Stimulated activated CD8-positive, alpha-beta memory T cell treated with anti-CD3 and anti-CD28 coated beads, Interleukin-12 subunit alpha, Interleukin-12 subunit beta, amount 100 ng/mL, for 24 hours (primary cell): ENCODE results near the gene FCRL6.
A peak's percentile ranks its signal among the peaks of the same experiment; 100 is the strongest.

Source experiments
- DNase-seq: peaks from one replicate; pipeline ENCODE4 v3.0.0-alpha.2; 2020; ENCODE audit errors: extremely low read depth

FCRL6 gene

GRCh38 chr1:159802111-159802510 lies at the start of gene FCRL6:
TSS of gene FCRL6 (plus strand) at chr1:159802360. CDS start at chr1:159802425, 65 bp downstream.
- no peak for DNase-seq

DNA sequence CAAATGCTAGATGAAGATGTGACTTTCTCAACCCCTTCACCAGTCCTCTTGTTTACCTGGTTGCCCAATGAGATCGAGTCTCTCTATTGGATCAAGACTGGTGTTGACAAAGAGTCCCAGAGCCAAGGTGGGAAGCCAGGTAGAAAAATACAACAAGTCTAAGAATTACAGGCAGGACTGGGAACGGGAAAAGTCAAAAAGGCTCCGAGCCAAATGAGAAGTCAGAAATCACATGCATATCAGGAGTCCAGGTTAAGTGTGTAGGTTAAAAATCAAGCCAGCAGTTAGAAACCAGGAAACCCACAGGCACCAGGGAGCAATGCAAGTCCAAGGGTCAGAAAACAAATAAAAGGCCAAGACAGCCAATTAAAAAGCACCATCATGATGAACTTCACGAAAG lies 48.8 kb upstream of the FCRL6 start:
- no peak for DNase-seq

GRCh38 chr1:159755451-159756007 lies 46.6 kb upstream of the FCRL6 start:
- DNase-seq: no peak

DNA sequence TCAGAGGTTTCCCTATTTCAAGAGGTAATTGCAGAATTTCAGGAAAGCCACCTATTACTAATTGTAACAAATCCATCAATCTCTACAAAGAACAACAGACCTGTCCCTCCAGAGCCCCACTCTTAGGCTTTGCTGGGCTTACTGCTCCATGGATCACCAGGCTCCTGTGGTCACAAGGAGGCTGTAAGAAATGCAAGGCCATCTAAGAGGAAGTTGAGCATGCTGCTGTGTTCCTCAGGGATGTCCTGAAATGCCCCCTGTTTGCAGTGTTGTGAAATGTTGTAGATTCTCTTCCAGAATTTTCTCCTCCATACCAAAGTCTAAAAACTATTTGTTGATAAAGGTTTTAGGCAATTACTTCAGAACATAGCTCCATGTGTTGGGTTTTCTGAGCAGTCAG lies 45.8 kb upstream of the FCRL6 start:
- DNase-seq: no peak

GRCh38 chr1:159763686-159764085 lies 38.5 kb upstream of the FCRL6 start:
- DNase-seq: no peak

DNA sequence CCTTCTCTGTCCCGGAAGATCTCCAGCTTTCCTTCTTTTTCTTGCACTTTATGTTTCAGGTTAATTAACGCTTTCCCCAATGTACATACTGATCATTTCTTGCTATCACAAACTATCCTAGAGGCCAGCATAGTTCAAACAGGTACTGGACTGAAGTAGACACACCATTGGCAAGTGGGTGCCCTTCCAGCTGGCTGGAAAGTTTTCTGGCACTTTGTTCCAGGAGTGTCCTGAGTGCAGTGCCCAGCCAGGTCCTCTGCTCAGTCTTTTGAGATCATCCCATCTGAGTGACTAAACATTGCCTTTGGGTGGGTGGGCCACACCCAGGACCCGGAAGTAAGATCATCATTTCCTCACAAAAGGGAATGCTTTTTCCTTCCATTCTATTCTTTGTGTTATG lies 36.4 kb upstream of the FCRL6 start:
- DNase-seq: no peak

DNA sequence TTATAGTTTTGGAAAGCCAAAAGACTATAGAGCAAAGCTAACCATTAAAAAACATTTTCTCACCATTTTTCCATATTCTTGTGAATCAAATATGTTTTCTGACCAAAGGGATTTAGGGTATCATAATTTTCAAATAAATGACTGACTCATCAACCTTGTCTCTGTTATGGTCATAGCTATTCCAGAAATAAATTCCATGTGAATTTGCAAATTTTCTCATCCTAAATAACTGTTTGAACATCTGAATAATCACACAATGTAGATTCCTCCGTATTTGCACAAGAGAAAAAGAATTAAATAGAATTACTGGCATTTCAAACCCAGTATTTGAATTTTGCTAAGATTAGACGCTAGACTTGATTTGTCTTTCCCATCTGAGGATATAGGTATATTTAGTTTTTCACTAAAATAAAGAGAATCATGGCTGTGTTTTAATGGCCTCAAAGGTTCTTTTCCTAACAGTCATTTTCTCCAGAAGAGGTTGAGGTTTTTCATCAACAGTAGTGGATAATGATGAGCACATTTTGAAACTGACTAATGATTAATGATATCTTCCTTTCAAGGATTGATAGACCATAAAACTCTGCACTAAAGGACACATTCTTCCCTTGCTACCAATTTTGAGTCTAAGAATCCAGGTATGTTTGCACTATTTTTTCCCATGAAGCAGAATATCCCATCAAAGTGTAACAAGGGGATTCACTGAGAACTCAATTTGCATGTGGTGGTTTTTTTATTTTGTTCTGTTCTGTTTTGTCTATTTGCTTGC lies 30.8 kb upstream of the FCRL6 start:
- DNase-seq: no peak

GRCh38 chr1:159774465-159774864 lies 27.7 kb upstream of the FCRL6 start:
- DNase-seq: no peak

DNA sequence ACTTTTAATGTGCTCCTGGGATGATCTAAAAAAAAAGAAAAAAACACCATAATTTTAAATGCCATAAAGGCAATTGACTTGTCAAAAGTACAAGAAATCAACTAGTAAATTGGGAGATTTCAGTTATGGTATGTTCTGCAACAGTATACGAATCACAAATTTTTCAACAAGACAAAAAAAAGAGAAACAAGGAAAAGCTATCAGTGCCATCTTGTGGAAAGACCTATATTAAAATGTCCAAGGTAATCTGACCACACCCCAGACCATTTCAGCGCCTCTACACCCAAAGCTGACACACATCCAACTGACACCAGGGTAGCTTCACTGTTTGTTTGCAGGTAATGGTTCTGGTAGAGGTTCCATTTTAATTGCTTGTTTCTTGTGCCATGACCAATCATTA lies 26.4 kb upstream of the FCRL6 start:
- no peak for DNase-seq

DNA sequence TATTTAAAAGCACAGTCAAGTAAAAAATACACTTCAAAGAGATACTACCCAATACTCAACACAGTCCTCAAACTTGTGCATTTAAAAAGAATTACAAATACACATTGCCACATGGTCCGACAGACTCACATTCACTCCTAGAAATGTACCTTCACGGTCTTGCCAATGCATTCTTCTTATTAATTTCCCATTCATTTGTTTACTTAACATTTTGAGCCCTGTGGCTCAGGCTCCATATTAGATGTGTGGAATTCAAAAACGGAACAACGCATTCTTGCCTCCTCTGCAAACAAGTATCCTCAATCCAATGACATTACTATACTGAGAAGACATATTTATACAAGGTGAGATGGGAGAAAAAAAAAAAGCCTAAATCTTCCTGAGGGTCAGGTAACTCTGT lies 23.9 kb upstream of the FCRL6 start:
- no peak for DNase-seq

DNA sequence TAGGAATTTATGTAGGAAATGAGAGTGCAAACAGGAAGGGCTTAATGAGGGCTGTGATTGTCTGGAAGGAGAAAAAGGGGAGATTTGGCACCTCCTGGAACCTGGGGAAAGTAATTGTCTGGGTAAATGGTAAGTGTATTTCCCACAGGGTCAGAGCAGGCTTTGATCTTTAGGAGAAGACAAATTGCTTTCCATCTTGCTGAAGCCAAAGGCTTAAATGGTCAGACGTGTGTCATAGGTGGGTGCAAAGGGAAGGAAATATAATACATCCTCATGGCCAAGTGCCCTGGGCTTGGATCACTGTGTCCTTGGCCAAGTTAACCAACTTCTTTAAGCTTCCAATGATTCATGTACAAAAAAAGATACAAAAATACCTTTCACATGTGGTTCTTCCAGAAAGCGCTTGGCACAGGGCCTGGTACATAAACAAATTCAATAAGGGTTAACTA lies 22.7 kb upstream of the FCRL6 start:
- no peak for DNase-seq

GRCh38 chr1:159780583-159781582 lies 21.3 kb upstream of the FCRL6 start, which contains the start of gene DUSP23:
TSS of gene DUSP23 (plus strand) at chr1:159780962. CDS start at chr1:159781101, 139 bp downstream.
- DNase-seq: peak; percentile 80

DNA sequence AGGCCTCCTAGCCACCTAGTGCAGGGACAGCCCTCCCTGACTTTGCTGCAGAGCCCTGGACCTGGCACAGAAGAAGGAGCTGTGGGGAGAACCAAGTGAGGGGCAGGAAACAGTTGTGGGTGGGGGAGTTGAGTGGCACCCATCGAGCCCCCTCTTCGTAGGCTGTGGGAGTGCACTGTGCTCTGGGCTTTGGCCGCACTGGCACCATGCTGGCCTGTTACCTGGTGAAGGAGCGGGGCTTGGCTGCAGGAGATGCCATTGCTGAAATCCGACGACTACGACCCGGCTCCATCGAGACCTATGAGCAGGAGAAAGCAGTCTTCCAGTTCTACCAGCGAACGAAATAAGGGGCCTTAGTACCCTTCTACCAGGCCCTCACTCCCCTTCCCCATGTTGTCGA lies 20.2 kb upstream of the FCRL6 start:
- DNase-seq: no peak

DNA sequence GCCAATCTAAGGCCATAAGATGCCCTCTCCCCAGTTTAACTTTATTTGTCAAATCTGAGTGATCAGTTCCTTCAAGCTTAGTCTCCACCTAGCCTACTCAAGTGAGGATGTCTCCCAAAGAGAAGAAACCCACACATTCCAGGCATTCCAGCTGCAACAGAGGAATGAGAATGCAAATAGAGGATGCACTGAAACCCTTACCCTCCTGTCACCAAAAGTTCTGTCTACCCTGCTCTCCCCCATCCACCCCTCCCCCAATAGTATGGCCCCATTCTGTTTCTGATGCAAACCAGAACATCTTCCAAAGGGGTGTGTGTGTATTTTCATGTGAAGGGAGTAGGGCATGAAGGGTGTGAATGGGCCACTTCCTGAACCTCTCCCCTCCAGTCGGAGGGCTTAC lies 18.4 kb upstream of the FCRL6 start:
- no peak for DNase-seq

DNA sequence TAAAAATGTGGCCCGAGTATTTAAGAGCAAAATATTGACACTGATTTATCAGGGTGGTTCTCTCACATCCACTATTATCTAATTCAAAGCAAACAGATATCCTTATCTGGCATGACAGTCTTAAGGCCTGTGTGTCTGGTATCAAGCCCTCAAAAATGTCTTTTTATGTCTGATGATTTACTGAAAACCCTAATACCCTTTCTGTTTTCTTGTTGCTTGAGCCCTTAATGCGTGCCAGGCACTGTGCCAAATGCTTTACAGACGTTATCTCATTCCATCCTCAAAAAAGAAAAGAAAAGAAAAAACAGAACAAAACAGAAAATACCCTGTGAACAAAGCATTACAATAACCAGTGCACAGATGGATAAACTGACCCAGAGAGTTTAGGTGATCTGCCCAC lies 15.7 kb upstream of the FCRL6 start:
- no peak for DNase-seq

DNA sequence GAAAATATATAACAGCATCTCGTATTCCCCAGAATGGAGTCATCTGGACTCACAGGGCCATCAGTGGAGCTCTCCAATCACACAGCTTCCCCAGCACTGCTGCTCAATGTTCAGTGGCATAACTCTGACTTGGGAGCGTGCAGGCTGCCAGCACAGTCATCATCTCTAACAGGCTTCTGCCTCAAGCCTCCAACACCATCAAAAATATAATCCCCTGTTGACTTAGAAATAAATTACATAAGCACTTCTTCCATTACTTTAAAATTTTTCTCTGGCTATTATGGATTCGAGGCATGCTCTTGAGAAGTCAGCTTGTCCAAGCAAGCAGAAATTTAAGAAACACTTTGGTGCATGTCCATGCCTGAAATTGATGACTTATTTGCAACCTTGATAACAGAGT lies 15.2 kb upstream of the FCRL6 start:
- no peak for DNase-seq

DNA sequence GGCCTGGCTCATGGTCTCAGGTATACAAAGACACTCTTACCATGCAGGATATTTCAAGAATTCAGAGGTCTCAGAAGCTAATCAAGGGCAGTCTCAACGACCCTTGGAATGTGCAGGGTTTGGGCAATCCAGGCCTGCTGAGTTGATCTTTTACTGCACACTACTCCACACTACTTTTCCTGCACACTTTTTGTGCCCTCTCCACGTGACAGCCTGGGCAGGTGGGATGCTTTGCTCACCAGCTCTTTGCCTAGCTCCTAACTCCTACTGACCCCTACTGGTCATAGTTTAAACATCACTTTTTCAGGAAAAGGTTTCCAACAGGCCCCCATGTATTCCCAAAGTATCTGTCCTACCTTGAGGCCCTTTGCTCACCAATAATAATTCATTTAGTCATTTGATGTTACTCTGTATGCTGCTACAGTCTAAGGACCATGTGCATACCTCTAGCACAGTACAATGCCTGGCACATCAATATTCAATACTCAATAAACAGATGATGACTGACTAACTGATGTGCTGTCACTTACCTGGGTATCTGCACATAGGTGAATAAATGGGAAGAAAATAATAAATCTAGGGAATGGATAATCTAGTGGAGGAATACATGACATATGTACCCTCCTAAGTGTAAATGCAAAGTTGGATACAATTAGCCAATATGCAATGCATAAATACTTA lies 11.8 kb upstream of the FCRL6 start:
- DNase-seq: no peak

GRCh38 chr1:159791031-159791430 lies 11.1 kb upstream of the FCRL6 start:
- no peak for DNase-seq

- no peak for DNase-seq
Observed at GRCh38 chr1:159791461-159791860, 10.7 kb upstream of the FCRL6 start.

DNA sequence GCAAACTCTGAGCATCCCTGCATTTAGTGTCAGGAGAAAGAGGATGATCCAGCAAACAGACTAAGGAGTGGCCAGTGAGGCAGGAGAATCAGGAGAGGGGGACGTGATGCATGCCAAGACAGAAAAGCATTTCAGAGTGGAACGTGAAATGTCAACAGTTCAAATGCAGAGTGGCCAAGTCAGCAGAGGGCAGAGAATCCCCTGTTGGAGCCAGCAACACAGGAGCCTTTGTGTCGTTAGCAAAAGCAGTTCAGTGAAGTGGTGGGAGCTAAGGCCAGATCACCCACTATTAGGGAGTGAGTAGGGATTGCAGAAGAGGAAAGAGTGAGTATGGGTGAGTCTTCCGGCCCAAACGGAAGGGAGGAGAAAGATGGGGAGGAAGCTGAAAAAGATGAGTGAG lies 6.6 kb upstream of the FCRL6 start:
- no peak for DNase-seq

GRCh38 chr1:159798893-159799292 lies 3.3 kb upstream of the FCRL6 start:
- DNase-seq: no peak
